Pancreas (tissue), 10 donors: ENCODE data around the gene CDH4. TPM values are rescaled to one million over a fixed set of nuclear protein-coding genes. Genes with fewer than 3 reads are reported as not detected.
A peak's percentile ranks its signal among the peaks of the same experiment; 100 is the strongest.

ENCODE experiments used
- ATAC-seq, 4 donors: fragments of 200-7000 bp; cut with Tn5 transposase; one replicate each; pipeline versions ENCODE4 v1.8.0 to v1.9.1; 2020; ENCODE audit warnings: mild to moderate bottlenecking in 4 of 4, moderate library complexity in 4 of 4
- DNase-seq, 6 donors: peaks; one replicate each; pipeline ENCODE4 v3.0.0-alpha.2; 2020
- FAIRE-seq: peaks from 2 replicates; lab custom pipeline; 2012; peaks lifted over from hg19 to GRCh38; lab: Jason Lieb, UNC
- H3K27ac ChIP-seq, 4 donors: fragments of 200-600 bp; sonication (generic); 1 replicate in 3 of 4; 2 replicates in 1 of 4; pipeline versions ENCODE4 v1.5.0 to v1.8.0; 2020
- H3K27me3 ChIP-seq, 4 donors: fragments of 200-600 bp; one replicate each; pipeline ENCODE4 v1.8.0; 2021
- H3K36me3 ChIP-seq, 3 donors: fragments of 200-600 bp; sonication (generic) in 1 of 3; one replicate each; pipeline versions ENCODE4 v1.5.0 to v1.8.0; 2020 to 2021
- H3K4me1 ChIP-seq, 3 donors: fragments of 200-600 bp; one replicate each; pipeline ENCODE4 v1.8.0; 2021
- H3K4me3 ChIP-seq, 4 donors: fragments of 200-600 bp; sonication (generic) in 2 of 4; one replicate each; pipeline versions ENCODE4 v1.5.0 to v1.8.0; 2020 to 2021
- H3K9me3 ChIP-seq, 4 donors: fragments of 200-600 bp; one replicate each; pipeline ENCODE4 v1.8.0; 2021
- WGBS, 2 donors: extraction: QIAGEN DNeasy Blood & Tissue Kit; methylation state at CpG; one replicate each; pipeline ENCODE4 v1.1.7; 2013; 5-methylcytosine and 5-hydroxymethylcytosine counted together
- intact Hi-C, 3 donors: fragments of 100-400 bp; cut with DNase I; formaldehyde crosslinking; loops; one replicate each; pipeline versions ENCODE4 v1.11.1 to v1.14.2; 2022
- polyA plus RNA-seq, 2 donors: library from polyadenylated mRNA; stranded (reverse); fragments of 200-250 nt; gene quantifications; one replicate each; pipeline ENCODE4 v1.2.3, GENCODE V29; 2013
- total RNA-seq, 6 donors: library from RNA; stranded (reverse); fragmentation: NEBNext Ultra II Directional in 4 of 6; extraction: Animal tissue kit (Norgen Biotek cat#: 25700) in 4 of 6; gene quantifications; one replicate each; pipeline versions ENCODE4 v1.2.1 to v1.2.4, GENCODE V29; 2021 to 2023
- TF ChIP-seq, protein P1 (sequence below), 4 donors: fragments of 200-600 bp; sonication (generic) in 3 of 4; IDR thresholded peaks; one replicate each; pipeline versions ENCODE4 v1.5.0 to v1.8.0; 2021; ENCODE audit warnings: antibody characterized with exemption in 4 of 4
- donor health status: healthy with polysubstance abuse.
- donor health status: DM: no; HTN: no; CAD: no; lungs with moderate emphysema.
- donor health status: DM: no; HTN: no; CAD: no.
- donor health status: control.
- donor health status: control.
- donor health status: Bipolar disorder and iron deficiency.
- donor health status: DM: yes; HTN: yes; CAD: no.
- donor health status: DM: no; HTN: no; CAD: no.
- donor health status: DM: no; HTN: no; CAD: no.
- donor health status: DM: yes; HTN: yes; CAD: no.

The CDH4 gene
- total and polyA plus RNA-seq, 8 donors: 0.04 to 1.4 (median 0.27) TPM

DNA sequence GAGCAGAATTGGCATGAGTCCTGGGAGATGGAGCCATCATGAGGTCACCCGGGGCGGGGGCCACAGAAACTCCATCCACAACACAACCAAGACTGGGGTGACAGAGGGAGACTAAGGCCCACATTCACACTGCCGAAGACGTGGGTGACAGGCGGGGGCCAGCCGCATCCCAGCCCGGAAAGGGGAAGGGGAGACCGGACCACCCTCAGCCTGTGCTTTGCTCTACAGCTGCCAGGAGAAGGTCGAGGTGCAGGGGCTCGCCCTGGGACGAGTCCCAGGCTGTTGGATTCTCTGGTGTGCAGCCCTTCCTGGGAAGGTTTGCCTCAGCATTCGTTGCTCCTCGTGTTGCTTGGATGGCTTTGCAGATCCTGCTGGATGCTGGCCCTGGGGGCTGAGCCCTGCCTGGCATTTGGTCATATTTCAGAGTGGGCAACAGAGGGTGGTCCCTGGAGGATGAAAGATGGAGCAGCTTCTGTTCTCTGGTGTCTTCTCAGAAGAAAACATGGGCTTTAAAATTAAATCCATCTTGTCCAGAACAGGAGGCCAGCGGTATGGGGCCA is 484.8 kb downstream of the CDH4 start:
- no peaks in the 10 kb centered on the region for H3K9me3 ChIP-seq
- WGBS, 2 donors: 58 to 59% methylated on average over 14 of the region's 14 CpGs
- intact Hi-C loops: no loop called here
- H3K36me3 ChIP-seq: no peaks in the 10 kb centered on the region
- no peaks in the 10 kb centered on the region for H3K27me3 ChIP-seq
- no peak overlapping the region for H3K4me3 ChIP-seq
- H3K4me1 ChIP-seq: no peaks in the 10 kb centered on the region
- FAIRE-seq: no peak
- TF ChIP-seq, protein P1, sequence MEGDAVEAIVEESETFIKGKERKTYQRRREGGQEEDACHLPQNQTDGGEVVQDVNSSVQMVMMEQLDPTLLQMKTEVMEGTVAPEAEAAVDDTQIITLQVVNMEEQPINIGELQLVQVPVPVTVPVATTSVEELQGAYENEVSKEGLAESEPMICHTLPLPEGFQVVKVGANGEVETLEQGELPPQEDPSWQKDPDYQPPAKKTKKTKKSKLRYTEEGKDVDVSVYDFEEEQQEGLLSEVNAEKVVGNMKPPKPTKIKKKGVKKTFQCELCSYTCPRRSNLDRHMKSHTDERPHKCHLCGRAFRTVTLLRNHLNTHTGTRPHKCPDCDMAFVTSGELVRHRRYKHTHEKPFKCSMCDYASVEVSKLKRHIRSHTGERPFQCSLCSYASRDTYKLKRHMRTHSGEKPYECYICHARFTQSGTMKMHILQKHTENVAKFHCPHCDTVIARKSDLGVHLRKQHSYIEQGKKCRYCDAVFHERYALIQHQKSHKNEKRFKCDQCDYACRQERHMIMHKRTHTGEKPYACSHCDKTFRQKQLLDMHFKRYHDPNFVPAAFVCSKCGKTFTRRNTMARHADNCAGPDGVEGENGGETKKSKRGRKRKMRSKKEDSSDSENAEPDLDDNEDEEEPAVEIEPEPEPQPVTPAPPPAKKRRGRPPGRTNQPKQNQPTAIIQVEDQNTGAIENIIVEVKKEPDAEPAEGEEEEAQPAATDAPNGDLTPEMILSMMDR (IDR thresholded peaks at IDR 0.05): no peak
- ATAC-seq: no peak
- peak in 1 of 6 donors; percentile 25 for DNase-seq
- no peak overlapping the region for H3K27ac ChIP-seq

- FAIRE-seq (no peak), ATAC-seq (no peak), DNase-seq (peak in 2 of 6 donors; percentile 37 to 51)
- intact Hi-C loops: no loop called here
- TF ChIP-seq, protein P1 (IDR thresholded peaks at IDR 0.05): no peak
- 50 to 67% methylated on average over 8 of the region's 8 CpGs for WGBS, 2 donors
- H3K27me3 ChIP-seq: no peaks in the 10 kb centered on the region
- no peaks in the 10 kb centered on the region for H3K36me3 ChIP-seq
- H3K4me1 ChIP-seq: no peaks in the 10 kb centered on the region
- no peaks in the 10 kb centered on the region for H3K9me3 ChIP-seq
- no peak overlapping the region for H3K4me3 ChIP-seq
- H3K27ac ChIP-seq: no peak overlapping the region
Observed at GRCh38 chr20:61737346-61737745, 485.3 kb downstream of the CDH4 start.

DNA sequence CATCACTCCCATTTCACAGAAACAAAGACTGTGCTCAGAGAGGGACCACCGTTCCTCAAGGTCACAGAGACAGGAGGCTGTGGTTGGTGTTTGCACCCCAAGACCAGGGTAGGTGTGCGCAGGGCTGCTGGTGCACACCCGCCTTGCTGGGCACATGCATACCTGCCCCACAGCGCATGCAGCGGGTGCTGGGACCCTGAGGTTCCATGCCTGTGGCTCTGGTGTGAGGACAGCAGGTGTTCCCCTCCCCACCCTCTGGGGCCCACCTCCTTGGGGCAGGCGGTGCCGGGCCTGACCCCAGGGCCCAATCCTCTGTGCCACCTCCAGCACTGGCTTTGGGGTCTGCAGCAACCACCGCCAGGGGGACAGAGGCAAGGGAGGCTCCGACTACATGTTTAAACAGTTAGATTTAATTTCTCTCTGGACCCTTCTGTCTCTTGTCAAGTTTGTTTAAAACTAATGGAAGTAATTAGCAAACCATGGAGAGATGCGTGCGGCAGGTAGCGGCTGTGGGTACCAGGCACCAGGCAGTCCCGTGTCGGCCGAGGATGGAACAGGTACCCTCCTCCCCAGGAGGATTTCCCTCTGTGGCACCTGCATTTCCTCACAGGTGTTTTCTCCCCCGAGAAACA is 485.9 kb downstream of the CDH4 start:
- Histone ChIP-seq H3K4me3 (no peak overlapping the region), H3K27ac (no peak overlapping the region), H3K27me3 (no peaks in the 10 kb centered on the region), H3K9me3 (no peaks in the 10 kb centered on the region), H3K36me3 (no peaks in the 10 kb centered on the region), H3K4me1 (no peaks in the 10 kb centered on the region)
- intact Hi-C loops: no loop called here
- DNase-seq (peak in 2 of 6 donors; percentile 29 to 39), FAIRE-seq (no peak), ATAC-seq (no peak)
- 56 to 76% methylated on average over 16 of the region's 16 CpGs for WGBS, 2 donors
- TF ChIP-seq, protein P1 (IDR thresholded peaks at IDR 0.05): no peak

- Histone ChIP-seq H3K27me3 (no peaks in the 10 kb centered on the region), H3K36me3 (no peaks in the 10 kb centered on the region), H3K4me3 (no peak overlapping the region), H3K9me3 (no peaks in the 10 kb centered on the region), H3K27ac (no peak overlapping the region), H3K4me1 (no peaks in the 10 kb centered on the region)
- no peak for FAIRE-seq
- intact Hi-C loops: no loop called here
- DNase-seq: peak in 1 of 6 donors; percentile 47
- WGBS, 2 donors: 58 to 73% methylated on average over 23 of the region's 23 CpGs
- TF ChIP-seq, protein P1 (IDR thresholded peaks at IDR 0.05): no peak
- no peak for ATAC-seq
Observed at GRCh38 chr20:61738601-61739069, 486.6 kb downstream of the CDH4 start.
